Loucy (cell line): ENCODE measurements around the gene PPL.

ENCODE experiments used
- H2AFZ ChIP-seq: fragments of 200-600 bp; sonication (generic); 2 replicates; pipeline ENCODE4 v1.6.0; 2016; ENCODE audit warnings: antibody characterized with exemption, mild to moderate bottlenecking, low read length, moderate library complexity
- H3F3A ChIP-seq: fragments of 200-600 bp; 2 replicates; pipeline ENCODE4 v1.6.0; 2016; ENCODE audit warnings: antibody characterized with exemption, low read depth, mild to moderate bottlenecking
- H3K27me3 ChIP-seq: fragments of 200-600 bp; sonication (generic); 2 replicates; pipeline ENCODE4 v1.6.1; 2014; ENCODE audit warnings: low read length, mild to moderate bottlenecking; ENCODE audit not compliant: insufficient read depth, poor library complexity, severe bottlenecking
- H3K36me3 ChIP-seq: fragments of 200-600 bp; sonication (generic); 2 replicates; pipeline ENCODE4 v1.6.1; 2016; ENCODE audit warnings: low read length; ENCODE audit not compliant: insufficient read depth
- H3K4me1 ChIP-seq: fragments of 200-600 bp; sonication (generic); 2 replicates; pipeline ENCODE4 v1.5.1; 2014; ENCODE audit warnings: low read length, mild to moderate bottlenecking; ENCODE audit not compliant: insufficient read depth, poor library complexity, severe bottlenecking
- H3K4me2 ChIP-seq: fragments of 200-600 bp; sonication (generic); 2 replicates; pipeline ENCODE4 v1.6.0; 2014; ENCODE audit warnings: antibody characterized with exemption, low read length, low read depth, mild to moderate bottlenecking; ENCODE audit not compliant: poor library complexity, severe bottlenecking
- H3K4me3 ChIP-seq: fragments of 200-600 bp; sonication (generic); 2 replicates; pipeline ENCODE4 v1.5.1; 2014; ENCODE audit warnings: low read length, mild to moderate bottlenecking, mixed read lengths; ENCODE audit not compliant: poor library complexity, severe bottlenecking
- H3K79me2 ChIP-seq: fragments of 200-600 bp; sonication (generic); 2 replicates; pipeline ENCODE4 v1.6.1; 2014; ENCODE audit warnings: low read length; ENCODE audit not compliant: insufficient read depth
- H3K9ac ChIP-seq: fragments of 200-600 bp; sonication (generic); 2 replicates; pipeline ENCODE4 v1.6.0; 2014; ENCODE audit warnings: mild to moderate bottlenecking, low read depth, low read length, moderate library complexity; ENCODE audit not compliant: poor library complexity, severe bottlenecking
- H3K9me2 ChIP-seq: fragments of 200-600 bp; sonication (generic); replicated peaks from 2 replicates; pipeline ENCODE4 v1.6.1; 2016; ENCODE audit warnings: low read depth, low read length, mixed read lengths
- H3K9me3 ChIP-seq: fragments of 200-600 bp; sonication (generic); 2 replicates; pipeline ENCODE4 v1.6.1; 2014; ENCODE audit warnings: mild to moderate bottlenecking, antibody characterized with exemption, low read length, low read depth; ENCODE audit not compliant: insufficient read depth
- H4K20me1 ChIP-seq: fragments of 200-600 bp; sonication (generic); 2 replicates; pipeline ENCODE4 v1.6.0; 2014; ENCODE audit warnings: antibody characterized with exemption, low read length, mild to moderate bottlenecking; ENCODE audit not compliant: insufficient read depth, poor library complexity, severe bottlenecking
- EZH2phosphoT487 ChIP-seq: fragments of 200-600 bp; IDR thresholded peaks from 2 replicates; pipeline ENCODE4 v1.6.1; 2018; ENCODE audit warnings: antibody characterized with exemption, mild to moderate bottlenecking, moderate library complexity, borderline replicate concordance
- TF ChIP-seq, protein P1 (sequence below): fragments of 200-600 bp; sonication (generic); conservative IDR thresholded peaks from 2 replicates; pipeline ENCODE4 v1.5.1; 2014; ENCODE audit warnings: mild to moderate bottlenecking, antibody characterized with exemption, low read length

Gene PPL

DNA sequence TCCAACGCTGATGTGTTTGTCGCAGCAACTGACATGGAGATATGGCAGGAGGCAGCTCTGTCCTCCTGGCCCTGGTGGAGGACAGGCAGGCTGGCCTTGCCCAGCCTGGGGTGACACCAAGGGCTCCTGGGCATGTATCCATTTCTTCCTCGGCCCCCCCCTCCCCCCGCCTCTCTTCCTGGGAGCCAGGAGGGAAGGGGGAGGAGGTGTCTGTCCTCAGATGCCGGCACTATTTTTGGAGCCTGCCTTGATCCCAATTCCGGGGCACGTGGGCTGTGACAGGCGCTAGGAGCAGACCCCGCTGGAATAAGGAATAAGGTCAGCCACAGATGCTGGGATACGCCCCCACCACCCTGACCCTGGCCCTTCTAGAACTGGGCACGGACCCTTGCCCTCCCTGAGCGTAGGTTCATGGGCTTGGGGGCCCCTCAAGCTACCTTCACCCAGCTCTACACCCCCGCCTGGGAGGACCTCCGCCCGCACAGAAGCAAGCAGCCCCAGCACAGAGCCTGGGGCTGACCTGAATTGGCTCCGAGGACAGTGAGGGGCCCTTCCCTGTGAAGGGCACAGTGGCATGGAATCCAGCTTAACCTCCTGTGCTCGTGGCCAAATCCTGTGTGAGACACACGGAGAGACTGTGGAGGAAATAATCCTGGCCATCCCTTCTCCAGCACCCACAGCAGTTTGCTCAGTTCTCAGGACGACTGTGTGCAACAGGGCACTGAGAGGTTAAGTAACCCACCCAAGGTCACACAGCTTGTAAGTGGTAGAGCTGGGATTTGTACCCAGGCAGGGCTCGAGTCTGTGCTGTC lies 45.3 kb upstream of the PPL start:
- no peak overlapping the region for H3K4me2 ChIP-seq
- no peaks in the 10 kb centered on the region for H3K79me2 ChIP-seq
- no peak for TF ChIP-seq EZH2phosphoT487
- TF ChIP-seq, protein P1, sequence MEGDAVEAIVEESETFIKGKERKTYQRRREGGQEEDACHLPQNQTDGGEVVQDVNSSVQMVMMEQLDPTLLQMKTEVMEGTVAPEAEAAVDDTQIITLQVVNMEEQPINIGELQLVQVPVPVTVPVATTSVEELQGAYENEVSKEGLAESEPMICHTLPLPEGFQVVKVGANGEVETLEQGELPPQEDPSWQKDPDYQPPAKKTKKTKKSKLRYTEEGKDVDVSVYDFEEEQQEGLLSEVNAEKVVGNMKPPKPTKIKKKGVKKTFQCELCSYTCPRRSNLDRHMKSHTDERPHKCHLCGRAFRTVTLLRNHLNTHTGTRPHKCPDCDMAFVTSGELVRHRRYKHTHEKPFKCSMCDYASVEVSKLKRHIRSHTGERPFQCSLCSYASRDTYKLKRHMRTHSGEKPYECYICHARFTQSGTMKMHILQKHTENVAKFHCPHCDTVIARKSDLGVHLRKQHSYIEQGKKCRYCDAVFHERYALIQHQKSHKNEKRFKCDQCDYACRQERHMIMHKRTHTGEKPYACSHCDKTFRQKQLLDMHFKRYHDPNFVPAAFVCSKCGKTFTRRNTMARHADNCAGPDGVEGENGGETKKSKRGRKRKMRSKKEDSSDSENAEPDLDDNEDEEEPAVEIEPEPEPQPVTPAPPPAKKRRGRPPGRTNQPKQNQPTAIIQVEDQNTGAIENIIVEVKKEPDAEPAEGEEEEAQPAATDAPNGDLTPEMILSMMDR, result no peak
- H2AFZ ChIP-seq, result no peak overlapping the region
- H3F3A ChIP-seq, result no peaks in the 10 kb centered on the region
- H3K36me3 ChIP-seq, result no peaks in the 10 kb centered on the region
- no peaks in the 10 kb centered on the region for H4K20me1 ChIP-seq
- H3K9ac ChIP-seq, result no peak overlapping the region
- no peaks in the 10 kb centered on the region for H3K4me1 ChIP-seq
- no peaks in the 10 kb centered on the region for H3K9me3 ChIP-seq
- H3K27me3 ChIP-seq, result no peaks in the 10 kb centered on the region
- H3K9me2 ChIP-seq, result no peaks in the 10 kb centered on the region
- no peak overlapping the region for H3K4me3 ChIP-seq

DNA sequence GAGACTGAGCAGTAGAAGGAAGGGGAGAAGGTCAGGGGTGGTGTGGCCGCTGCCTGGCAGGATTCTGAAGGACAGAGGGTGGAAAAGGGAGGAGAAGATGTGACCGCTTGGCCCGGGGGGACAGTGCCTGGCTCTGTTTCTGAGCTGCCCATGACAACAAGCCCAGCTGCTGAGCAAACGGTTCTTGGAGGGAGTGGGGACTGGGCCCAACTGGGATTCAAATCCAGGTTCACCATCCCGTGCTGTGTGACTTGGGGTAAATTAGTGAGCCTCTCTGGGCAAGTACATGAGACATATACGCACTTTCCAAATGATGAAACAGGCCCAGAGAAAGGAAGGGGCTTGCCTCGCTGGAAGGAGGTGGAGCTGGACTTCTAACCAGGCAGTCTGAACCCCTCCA lies 44.5 kb upstream of the PPL start:
- no peaks in the 10 kb centered on the region for H3K4me1 ChIP-seq
- no peaks in the 10 kb centered on the region for H3K27me3 ChIP-seq
- H3K4me2 ChIP-seq, result no peak overlapping the region
- no peak overlapping the region for H3K4me3 ChIP-seq
- no peaks in the 10 kb centered on the region for H3K9me3 ChIP-seq
- H2AFZ ChIP-seq, result no peak overlapping the region
- TF ChIP-seq, protein P1, result no peak
- TF ChIP-seq EZH2phosphoT487, result no peak
- H3K79me2 ChIP-seq, result no peaks in the 10 kb centered on the region
- H3K9ac ChIP-seq, result no peak overlapping the region
- H3F3A ChIP-seq, result no peaks in the 10 kb centered on the region
- no peaks in the 10 kb centered on the region for H3K36me3 ChIP-seq
- no peaks in the 10 kb centered on the region for H4K20me1 ChIP-seq
- H3K9me2 ChIP-seq, result no peaks in the 10 kb centered on the region

DNA sequence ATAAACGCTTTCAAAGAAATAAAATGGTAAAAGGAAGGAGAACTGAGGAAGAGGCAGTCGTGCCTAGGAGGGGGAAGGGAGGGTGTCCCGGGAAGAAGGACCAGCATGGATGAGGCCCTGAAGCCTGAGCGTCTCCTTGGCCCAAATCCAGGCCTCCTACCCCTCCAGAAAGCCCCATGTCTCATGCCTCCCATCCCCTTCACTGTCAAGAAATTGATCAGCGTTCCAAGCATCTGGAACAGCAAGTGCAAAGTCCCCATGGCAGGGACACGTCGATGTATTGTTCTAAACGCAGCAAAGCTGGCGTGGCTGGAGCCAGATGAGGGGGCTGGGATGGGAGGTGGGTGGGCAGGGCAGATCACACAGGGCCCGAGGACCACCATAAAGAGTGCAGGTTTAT lies 43.7 kb upstream of the PPL start:
- no peaks in the 10 kb centered on the region for H3K27me3 ChIP-seq
- H3K4me2 ChIP-seq, result no peak overlapping the region
- H3K36me3 ChIP-seq, result no peaks in the 10 kb centered on the region
- H3K9me3 ChIP-seq, result no peaks in the 10 kb centered on the region
- H3K4me1 ChIP-seq, result no peaks in the 10 kb centered on the region
- no peaks in the 10 kb centered on the region for H3K79me2 ChIP-seq
- no peaks in the 10 kb centered on the region for H4K20me1 ChIP-seq
- no peaks in the 10 kb centered on the region for H3F3A ChIP-seq
- H3K9me2 ChIP-seq, result no peaks in the 10 kb centered on the region
- no peak overlapping the region for H3K4me3 ChIP-seq
- no peak overlapping the region for H3K9ac ChIP-seq
- TF ChIP-seq EZH2phosphoT487, result no peak
- TF ChIP-seq, protein P1, result no peak
- H2AFZ ChIP-seq, result no peak overlapping the region
